Measurements from ENCODE around the gene IRGM. TPM values are rescaled to one million over a fixed set of nuclear protein-coding genes. Genes with fewer than 3 reads are reported as not detected.
"Not testable (repeated sequence)": the region's sequence is repeated elsewhere in the genome, so short reads cannot be mapped to it uniquely, and the experiment has no call there.

The IRGM gene
- total RNA-seq, 4 donors from 2014 or later: not detected

DNA sequence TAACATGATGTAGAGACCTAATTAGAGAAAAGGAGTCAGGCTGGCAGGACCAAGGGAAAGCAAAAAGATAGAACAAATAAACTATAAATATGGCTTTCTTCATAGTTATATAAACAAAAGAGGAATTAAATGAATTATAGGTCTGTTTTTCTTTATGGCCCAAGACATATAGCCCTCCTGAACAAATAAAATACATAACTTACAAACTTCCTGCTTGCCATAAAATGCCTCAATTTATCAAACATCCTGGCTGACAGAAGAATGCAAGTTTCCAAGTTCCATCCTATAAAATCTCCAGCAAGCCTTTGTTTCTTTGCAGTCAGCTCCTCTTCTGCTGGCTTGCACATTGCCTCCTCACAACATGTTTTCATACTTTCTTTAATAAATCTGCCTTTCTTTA is 31.3 kb upstream of the IRGM start:
- H3K27me3 ChIP-seq: no peaks in the 10 kb centered on the region
- H3K27ac ChIP-seq: no peak overlapping the region
- TF ChIP-seq EP300 (IDR thresholded peaks at IDR 0.05) (no peak), CTCF (IDR thresholded peaks at IDR 0.05) (no peak), POLR2A (IDR thresholded peaks at IDR 0.05) (no peak)
- H3K9me3 ChIP-seq: peaks cover 0 to 30% (median 0%) of the 10 kb centered on the region in 4 donors
- no peaks in the 10 kb centered on the region for H3K36me3 ChIP-seq
- no peak overlapping the region for H3K4me3 ChIP-seq
- DNase-seq (ENCODE audit: low spot score in 2 of 2): no peak
- H3K4me1 ChIP-seq: no peaks in the 10 kb centered on the region

DNA sequence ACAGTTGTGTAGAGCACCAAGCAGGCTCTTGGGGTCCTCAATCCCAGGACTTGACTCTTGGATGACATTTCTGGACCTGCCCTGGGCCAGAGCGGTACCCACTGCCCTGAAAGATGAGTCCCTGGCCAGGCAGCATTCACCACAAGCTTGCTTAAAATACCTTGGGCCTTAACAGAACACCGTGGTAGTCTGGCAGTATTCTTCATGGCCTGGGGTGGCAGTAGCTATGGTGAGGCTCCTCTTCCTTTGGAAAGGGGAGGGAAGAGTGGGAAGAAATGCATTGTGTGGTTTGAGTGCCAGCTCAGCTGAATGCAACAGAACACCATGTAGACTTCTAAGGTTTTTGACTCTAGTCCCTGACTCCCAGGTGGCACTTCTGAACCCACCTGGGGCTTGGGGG is 29.4 kb upstream of the IRGM start:
- Histone ChIP-seq H3K27me3 (no peaks in the 10 kb centered on the region), H3K9me3 (peaks cover 0 to 40% (median 0%) of the 10 kb centered on the region in 4 donors), H3K36me3 (no peaks in the 10 kb centered on the region), H3K4me3 (no peak overlapping the region), H3K27ac (no peak overlapping the region), H3K4me1 (no peaks in the 10 kb centered on the region)
- no peak for DNase-seq (ENCODE audit: low spot score in 2 of 2)
- 79 to 83% methylated on average over 2 of the region's 2 CpGs for WGBS, 2 donors
- TF ChIP-seq POLR2A (IDR thresholded peaks at IDR 0.05): no peak
- TF ChIP-seq CTCF (IDR thresholded peaks at IDR 0.05): no peak
- no peak for TF ChIP-seq EP300 (IDR thresholded peaks at IDR 0.05)

- Histone ChIP-seq H3K9me3 (peaks cover 0 to 41% (median 0%) of the 10 kb centered on the region in 4 donors), H3K27me3 (no peaks in the 10 kb centered on the region), H3K4me1 (no peaks in the 10 kb centered on the region), H3K4me3 (no peak overlapping the region), H3K36me3 (no peaks in the 10 kb centered on the region), H3K27ac (no peak overlapping the region)
- WGBS, 2 donors: 78% methylated on average over 5 of the region's 5 CpGs
- no peak for DNase-seq (ENCODE audit: low spot score in 2 of 2)
- TF ChIP-seq CTCF (IDR thresholded peaks at IDR 0.05): no peak
These were observed 16.6 kb upstream of the IRGM start for GRCh38 chr5:150829744-150830143.

DNA sequence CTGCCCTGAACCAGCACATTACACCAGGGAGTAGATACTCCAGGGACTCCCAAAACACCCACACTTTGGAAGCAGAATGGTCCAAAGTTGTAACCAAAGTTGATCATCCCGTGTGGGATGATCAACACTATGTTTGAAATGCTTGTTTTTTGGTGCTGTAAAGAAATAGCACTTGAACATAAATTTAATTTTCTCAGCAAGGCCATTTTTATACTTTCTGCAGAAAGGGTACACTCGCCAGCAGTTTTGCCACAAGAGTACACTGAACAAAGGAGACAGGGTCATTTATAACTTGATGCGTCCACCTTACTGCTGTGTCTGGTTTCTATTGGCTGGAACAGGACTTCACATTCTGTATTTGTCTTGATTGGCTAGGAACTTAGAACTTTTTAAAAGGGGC is 14.5 kb upstream of the IRGM start:
- H3K4me1 ChIP-seq; H3K4me3 ChIP-seq; H3K27ac ChIP-seq; H3K27me3 ChIP-seq; H3K36me3 ChIP-seq; DNase-seq (ENCODE audit: low spot score in 2 of 2): not testable (repeated sequence)
- whole genome bisulfite sequencing, 2 donors: 80 to 90% methylated on average over 3 of the region's 3 CpGs
- peaks cover 0 to 41% (median 0%) of the 10 kb centered on the region in 4 donors for H3K9me3 ChIP-seq

DNA sequence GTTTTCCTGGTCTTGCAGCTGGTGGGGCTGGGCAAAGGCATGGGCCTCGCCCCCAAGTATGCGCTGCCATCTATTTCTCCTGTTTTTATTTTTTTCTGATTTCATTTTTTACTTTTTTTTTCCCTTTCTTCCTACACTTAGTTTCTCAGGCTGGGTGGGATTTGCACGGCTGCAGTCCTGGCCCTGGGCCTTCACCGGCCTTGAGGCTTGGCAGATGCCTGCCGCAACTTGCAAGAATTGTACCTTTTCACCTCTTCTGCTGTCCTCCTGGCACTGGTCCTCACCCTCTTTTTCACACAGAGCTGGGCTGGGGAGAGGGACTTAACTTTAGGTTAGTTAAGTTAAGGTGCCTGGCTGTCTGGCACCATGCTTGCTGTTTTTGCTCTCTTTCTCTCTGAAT is 10.3 kb upstream of the IRGM start:
- Histone ChIP-seq H3K36me3 (no peaks in the 10 kb centered on the region), H3K4me1 (no peaks in the 10 kb centered on the region), H3K27me3 (no peaks in the 10 kb centered on the region), H3K4me3 (no peak overlapping the region), H3K27ac (no peak overlapping the region), H3K9me3 (peaks cover 0 to 19% (median 0%) of the 10 kb centered on the region in 4 donors)
- WGBS, 2 donors: 79 to 83% methylated on average over 5 of the region's 5 CpGs
- TF ChIP-seq POLR2A (IDR thresholded peaks at IDR 0.05): no peak
- no peak for TF ChIP-seq EP300 (IDR thresholded peaks at IDR 0.05)
- no peak for TF ChIP-seq CTCF (IDR thresholded peaks at IDR 0.05)
- DNase-seq (ENCODE audit: low spot score in 2 of 2): no peak

GRCh38 chr5:150836703-150837102 is 9.6 kb upstream of the IRGM start:
- Histone ChIP-seq H3K9me3 (peaks cover 0 to 13% (median 0%) of the 10 kb centered on the region in 4 donors), H3K27me3 (no peaks in the 10 kb centered on the region), H3K4me3 (no peak overlapping the region), H3K27ac (no peak overlapping the region), H3K4me1 (no peaks in the 10 kb centered on the region), H3K36me3 (no peaks in the 10 kb centered on the region)
- DNase-seq (ENCODE audit: low spot score in 2 of 2): no peak
- 86 to 89% methylated on average over 3 of the region's 3 CpGs for WGBS, 2 donors
- TF ChIP-seq POLR2A (IDR thresholded peaks at IDR 0.05): no peak
- no peak for TF ChIP-seq EP300 (IDR thresholded peaks at IDR 0.05)
- no peak for TF ChIP-seq CTCF (IDR thresholded peaks at IDR 0.05)

- H3K27me3 ChIP-seq; H3K4me1 ChIP-seq; DNase-seq (ENCODE audit: low spot score in 2 of 2); H3K9me3 ChIP-seq; H3K36me3 ChIP-seq; H3K4me3 ChIP-seq; H3K27ac ChIP-seq: not testable (repeated sequence)
- WGBS, 2 donors: 72 to 94% methylated on average over 17 to 23 of the region's 32 CpGs
These were observed 999 bp upstream of the IRGM start for GRCh38 chr5:150845185-150845859.

All from tibial nerve (tissue), 4 donors.